H7 (cell line): ENCODE data around the gene TRPC4AP. TPM values are rescaled to one million over a fixed set of nuclear protein-coding genes. Genes with fewer than 3 reads are reported as not detected.
"Not testable (repeated sequence)": the region's sequence is repeated elsewhere in the genome, so short reads cannot be mapped to it uniquely, and the experiment has no call there.

Source experiments
- DNase-seq: peaks from one replicate; pipeline ENCODE4 v3.0.0; 2012
- H3K27me3 ChIP-seq: 2 replicates; pipeline ENCODE4 v1.6.0; 2011; ENCODE audit warnings: mild to moderate bottlenecking, low read length; ENCODE audit not compliant: control insufficient read depth, insufficient read depth
- H3K36me3 ChIP-seq: replicated peaks from 2 replicates; pipeline ENCODE4 v1.5.1; 2011; ENCODE audit warnings: low read length; ENCODE audit not compliant: control insufficient read depth, insufficient read depth
- H3K4me3 ChIP-seq: 2 replicates; pipeline ENCODE4 v1.5.1; 2011; ENCODE audit warnings: low read depth, mild to moderate bottlenecking, control low read depth, low read length, moderate library complexity; ENCODE audit not compliant: insufficient read depth
- total RNA-seq: library from RNA; depleted of rRNA; stranded (reverse); fragments of >200 nt; shearing (Covaris generic); gene quantifications from 2 replicates; pipeline ENCODE4 v1.2.3, GENCODE V29; 2014

TRPC4AP gene
- total RNA-seq, 1 experiment from 2014 or later: 63.8 TPM

DNA sequence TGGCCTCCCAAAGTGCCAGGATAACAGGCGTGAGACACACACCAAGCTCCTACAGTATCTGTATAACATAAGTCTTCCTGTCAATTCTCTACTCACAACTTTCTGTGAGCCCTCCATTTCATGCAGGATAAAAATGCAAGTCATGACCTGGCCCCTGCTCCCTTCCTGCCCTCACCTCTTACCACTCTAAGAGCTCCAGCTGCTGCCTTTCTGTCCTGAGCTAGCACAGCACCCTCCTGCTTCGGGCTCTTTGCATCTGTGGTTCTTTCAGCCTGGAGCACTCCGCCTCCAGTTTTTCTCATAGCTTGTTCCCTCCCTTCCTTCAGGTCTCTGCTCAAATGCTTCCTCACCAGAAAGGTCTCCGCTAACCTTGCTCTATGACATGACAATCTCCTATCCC lies 23.7 kb upstream of the TRPC4AP start:
- H3K36me3 ChIP-seq: peaks cover 13% of the 10 kb centered on the region
- no peak overlapping the region for H3K4me3 ChIP-seq
- DNase-seq: no peak
- no peaks in the 10 kb centered on the region for H3K27me3 ChIP-seq

DNA sequence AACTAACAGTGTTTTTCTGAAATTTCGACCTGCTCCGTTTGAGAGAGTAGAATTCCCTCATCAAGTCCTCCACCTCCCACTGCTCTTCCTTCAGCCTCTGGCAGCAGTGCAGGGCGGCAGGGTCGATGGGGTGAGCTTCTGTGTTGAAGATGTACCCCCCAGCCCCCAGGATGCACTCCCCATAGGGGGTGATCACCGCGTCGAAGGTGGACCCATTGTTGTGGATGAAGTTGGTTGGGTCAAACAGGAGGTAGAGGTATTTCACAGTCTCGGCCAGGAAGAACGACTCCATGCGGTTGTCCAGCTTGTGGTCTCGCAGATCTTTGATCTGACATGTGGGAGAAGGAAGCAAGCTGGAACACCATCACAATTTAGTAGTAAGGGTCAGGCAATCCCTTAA lies 23.0 kb upstream of the TRPC4AP start:
- Histone ChIP-seq H3K4me3 (no peak overlapping the region), H3K27me3 (no peaks in the 10 kb centered on the region), H3K36me3 (peaks cover 11% of the 10 kb centered on the region)
- no peak for DNase-seq

DNA sequence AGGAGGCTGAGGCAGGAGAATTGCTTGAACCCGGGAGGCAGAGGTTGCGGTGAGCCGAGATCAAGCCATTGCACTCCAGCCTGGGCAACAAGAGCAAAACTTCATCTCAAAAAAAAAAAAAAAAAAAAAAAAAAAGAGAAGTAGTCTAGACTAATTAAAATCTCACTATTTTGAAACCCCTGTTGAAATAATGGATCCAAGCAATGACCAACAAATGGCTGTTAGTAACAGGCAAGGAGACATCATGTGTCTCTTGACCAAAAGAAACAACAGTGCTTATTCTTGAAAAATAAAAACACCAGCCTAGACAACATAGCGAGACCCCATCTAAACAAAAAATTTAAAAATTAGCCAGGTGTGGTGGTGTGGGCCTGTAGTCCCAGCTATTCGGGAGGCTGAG lies 19.7 kb upstream of the TRPC4AP start:
- H3K36me3 ChIP-seq, H3K27me3 ChIP-seq, DNase-seq, H3K4me3 ChIP-seq: not testable (repeated sequence)

DNA sequence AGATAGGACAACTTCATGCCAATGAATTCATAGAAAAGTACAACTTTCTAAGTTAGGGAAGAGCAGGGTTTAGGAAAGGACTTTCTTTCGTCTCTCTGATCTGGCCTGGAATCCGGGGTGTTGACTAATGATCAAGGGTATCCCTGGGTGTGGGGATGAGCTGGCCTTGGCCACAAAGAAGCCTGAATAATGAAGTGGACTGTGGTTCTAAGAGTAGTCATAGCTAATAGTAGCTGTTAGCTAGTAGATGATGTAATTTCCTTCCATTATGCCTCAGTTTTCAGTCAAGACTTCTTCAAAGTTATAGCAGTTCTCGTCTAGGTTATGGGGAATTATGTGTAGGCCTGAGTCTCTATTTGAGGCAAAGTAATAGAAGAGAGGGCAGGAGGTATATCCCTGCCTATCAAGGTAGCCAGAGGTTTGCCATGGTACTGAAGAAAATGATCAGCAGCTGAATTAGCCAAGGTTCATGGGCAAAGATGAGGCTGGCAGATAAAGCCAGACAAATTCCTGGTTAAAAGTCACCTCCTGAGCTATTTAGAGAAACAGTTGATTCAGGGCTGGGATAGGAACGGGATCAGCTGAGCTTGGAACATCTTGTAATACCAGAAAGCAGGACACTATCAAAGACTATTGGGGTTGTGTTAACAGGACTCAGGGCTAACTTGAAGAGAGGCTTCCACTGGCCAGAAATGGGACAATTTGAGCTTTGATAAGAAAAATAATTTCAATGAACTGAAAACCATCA lies 18.7 kb upstream of the TRPC4AP start:
- H3K36me3 ChIP-seq: peaks cover 6% of the 10 kb centered on the region
- no peak overlapping the region for H3K4me3 ChIP-seq
- no peak for DNase-seq
- H3K27me3 ChIP-seq: no peaks in the 10 kb centered on the region

DNA sequence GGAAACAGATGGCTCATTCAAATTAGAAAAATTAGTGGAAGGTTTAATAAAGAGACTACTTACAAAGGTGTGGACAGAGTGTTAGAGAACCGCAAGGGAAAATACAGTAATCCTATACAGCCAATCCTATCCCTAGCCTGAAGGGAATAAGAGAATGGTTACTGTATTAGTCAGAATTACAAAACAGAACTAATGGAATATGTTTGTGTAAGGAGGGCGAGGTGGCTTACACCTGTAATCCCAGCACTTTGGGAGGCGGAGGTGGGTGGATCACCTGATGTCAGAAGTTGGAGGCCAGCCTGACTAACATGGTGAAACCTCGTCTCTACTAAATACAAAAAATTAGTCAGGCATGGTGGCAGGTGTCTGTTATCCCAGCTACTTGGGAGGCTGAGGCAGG lies 16.3 kb upstream of the TRPC4AP start:
- H3K36me3 ChIP-seq: no peaks in the 10 kb centered on the region
- H3K27me3 ChIP-seq: no peaks in the 10 kb centered on the region
- H3K4me3 ChIP-seq: no peak overlapping the region
- DNase-seq: no peak

DNA sequence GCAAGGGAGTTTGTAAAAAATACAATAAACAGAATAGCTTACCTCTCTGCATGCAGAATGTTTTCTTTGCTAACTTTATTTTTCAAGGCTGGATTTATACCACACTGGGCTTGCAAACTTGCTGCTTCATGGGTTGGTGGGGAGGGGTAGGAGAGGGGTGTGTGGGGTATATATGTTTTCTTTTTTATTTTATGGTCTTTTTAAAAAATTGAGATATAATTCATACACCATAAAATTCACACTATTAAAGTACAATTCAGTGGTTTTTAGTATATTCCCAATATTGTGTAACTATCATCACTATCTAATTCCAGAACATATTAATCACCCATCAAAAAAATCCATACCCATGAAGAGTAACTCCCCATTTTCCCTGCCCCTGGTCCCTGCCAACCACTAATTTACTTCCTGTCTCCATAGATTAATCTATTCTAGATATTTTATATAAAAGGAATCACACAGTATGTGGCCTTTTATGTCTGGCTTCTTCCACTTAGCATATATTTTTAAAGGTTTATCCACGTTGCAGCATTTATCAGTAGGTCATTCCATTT lies 14.3 kb upstream of the TRPC4AP start:
- no peak for DNase-seq
- Histone ChIP-seq H3K4me3 (no peak overlapping the region), H3K36me3 (no peaks in the 10 kb centered on the region), H3K27me3 (no peaks in the 10 kb centered on the region)

DNA sequence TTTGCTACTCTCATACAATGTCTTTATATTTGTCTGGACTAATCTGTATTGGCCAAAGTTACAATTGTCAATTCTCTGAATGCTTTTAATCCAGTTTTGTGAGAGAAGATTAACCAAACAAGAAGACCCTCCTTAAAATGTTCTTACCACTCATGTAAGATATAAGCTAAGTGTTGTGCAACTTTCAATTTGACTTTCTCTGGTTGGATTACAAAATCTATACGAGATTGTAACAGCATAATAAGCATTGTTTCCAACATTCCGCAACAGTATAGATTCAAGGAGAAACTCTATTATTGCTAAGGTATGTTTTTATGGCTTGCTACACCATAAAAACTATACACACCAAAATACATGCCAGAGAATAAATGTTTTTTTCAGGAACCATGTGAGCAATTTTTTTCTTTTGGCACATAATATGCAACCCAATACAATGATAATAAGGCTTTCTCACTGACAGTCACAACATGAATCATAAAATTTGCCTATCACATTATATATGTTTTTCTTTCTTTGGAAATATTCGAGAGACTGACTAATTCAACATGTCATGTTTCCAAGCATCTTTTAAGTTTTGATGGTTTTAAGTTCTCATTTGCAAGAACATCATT lies 12.2 kb upstream of the TRPC4AP start:
- Histone ChIP-seq H3K4me3 (no peak overlapping the region), H3K27me3 (no peaks in the 10 kb centered on the region), H3K36me3 (no peaks in the 10 kb centered on the region)
- no peak for DNase-seq

DNA sequence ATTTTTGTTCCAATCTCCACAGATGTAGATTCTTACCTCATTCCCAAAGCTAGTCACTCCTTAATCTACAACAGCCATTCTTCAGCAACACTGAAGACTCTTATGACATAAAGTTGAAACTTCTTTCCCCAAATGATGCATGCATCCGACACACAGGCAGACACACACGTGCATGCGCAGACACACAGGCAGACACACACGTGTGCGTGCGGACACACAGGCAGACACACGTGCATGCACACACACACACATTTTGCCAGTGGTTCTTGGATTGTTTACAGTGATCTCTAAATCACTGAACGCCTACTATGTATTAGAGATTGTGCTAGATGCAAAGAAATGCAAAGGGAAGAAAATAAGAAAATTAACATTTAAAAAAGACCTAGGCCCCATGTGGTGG lies 9.0 kb upstream of the TRPC4AP start:
- H3K4me3 ChIP-seq: no peak overlapping the region
- no peak for DNase-seq
- H3K27me3 ChIP-seq: no peaks in the 10 kb centered on the region
- no peaks in the 10 kb centered on the region for H3K36me3 ChIP-seq

DNA sequence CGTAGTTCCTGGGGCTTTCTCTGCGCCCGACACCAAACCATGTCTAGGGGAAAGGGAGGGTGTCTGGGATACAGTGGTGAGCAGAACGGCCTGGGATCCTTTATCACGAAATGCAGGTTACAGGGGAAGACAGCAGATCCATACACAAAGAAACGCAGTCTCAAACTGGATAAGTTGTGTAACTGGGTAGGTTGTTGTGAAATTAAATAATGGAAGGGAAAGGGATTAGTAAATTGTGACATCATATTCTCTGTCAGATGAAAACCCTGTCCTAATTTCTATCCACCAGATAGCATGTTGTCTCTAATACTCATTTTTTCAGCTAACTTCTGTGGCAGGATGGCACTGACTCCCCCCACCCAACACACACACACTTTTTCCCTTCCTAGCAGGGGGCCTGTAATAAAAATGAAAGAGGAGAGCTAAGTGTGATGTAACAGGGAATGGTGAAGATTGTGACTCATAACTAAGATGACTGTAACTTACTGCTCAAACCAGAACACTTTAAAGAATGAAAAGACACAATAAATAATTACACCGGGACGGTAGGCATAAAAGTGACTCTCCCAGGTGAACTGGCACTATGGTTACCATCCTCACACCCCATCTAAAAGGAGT lies 769 bp upstream of the TRPC4AP start:
- Histone ChIP-seq H3K36me3 (no peaks in the 10 kb centered on the region), H3K4me3 (peak overlapping the region; percentile 86), H3K27me3 (no peaks in the 10 kb centered on the region)
- DNase-seq: no peak

DNA sequence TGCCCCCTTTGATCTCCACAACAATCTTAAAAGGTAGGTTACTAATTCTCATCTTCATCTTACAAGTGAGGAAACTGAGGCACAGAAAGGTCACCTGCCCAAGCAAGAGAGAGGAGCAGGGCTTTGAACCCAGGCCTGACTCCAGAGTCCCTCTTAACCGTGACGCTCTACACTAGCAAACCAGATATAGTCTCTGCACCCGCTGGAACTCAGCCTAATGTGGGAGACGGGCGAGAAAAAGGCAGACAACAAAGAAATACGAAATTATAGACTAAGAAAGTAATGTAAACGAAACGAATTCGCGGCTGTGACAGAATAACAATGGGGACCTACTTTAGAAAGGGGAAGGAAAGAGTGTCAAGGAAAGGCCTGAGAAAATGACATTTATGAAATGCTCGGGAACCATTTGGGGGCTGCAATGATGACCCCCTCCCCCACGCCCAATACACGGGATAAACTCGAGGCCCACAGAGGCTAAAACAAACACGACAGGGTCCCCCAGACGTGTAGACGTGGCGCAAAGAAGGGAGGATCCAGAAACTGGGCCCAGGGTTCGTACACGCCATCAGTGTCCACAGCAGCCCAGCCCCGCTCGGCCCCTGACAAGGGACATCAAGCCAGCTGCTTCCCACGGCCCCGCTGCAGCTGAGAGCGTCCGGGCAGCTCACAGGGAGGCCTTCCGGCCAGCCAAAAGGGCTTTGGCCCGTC lies 637 bp downstream of the TRPC4AP start:
- H3K36me3 ChIP-seq: no peaks in the 10 kb centered on the region
- H3K27me3 ChIP-seq: no peaks in the 10 kb centered on the region
- H3K4me3 ChIP-seq: peak overlapping the region; percentile 86
- DNase-seq: no peak

DNA sequence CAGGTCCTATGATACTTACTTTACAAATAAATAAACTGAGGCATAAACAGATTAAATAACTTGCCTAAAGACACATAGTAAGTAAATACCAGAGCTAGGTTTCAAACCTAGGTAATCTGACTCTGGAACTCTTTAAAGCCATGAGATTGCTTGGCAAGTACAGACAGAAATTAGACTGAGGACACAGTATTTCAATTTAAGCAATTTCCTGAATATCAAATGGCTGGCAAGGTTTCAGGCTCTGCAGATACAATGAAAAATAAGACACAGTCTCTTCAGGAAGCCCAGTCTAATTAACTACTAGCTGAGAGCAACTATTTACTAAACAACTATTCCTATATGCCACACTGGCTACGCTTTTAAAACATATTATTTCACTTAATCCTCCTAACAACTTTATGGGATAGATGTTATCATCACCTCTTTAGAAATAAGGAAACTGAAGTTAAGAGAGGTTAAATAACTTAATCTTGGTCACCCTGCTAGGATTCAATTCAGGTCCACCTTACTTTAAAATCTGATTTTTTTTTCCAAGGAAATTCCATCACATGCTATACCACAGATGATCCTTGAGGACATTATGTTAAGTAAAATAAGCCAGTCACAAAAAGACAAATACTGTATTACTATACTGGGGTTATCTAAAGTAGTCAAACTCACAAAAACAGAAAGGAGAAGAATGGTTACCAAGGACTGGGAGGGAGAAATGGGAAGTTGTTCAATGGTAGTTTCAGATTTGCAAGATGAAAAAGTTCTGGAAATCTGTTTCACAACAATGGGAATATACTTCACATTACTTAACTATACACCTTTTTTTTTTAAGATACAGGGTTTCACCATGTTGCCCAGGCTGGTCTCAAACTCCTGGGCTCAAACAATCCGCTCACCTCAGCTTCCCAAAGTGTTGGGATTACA lies 4.1 kb downstream of the TRPC4AP start:
- no peak for DNase-seq
- Histone ChIP-seq H3K27me3 (no peaks in the 10 kb centered on the region), H3K4me3 (no peak overlapping the region), H3K36me3 (no peaks in the 10 kb centered on the region)

DNA sequence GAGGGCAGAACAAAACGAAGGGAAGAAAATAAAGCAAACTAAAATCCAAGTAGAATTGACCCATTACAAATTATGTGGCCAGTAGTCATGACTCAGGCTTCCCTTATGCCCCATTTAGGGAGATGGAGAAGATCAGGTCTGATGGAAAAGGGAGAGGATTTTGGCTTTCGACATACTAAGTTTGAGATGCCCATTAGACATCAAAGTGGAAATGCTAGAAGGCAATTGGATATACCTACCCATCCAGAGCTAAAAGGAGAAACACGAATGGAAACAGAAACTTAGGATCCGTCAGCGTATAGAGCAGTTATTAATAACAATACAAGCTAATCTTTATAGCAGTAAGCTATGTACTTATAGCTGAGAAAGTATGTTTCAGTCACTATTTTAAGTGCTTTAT lies 4.8 kb downstream of the TRPC4AP start:
- H3K36me3 ChIP-seq: no peaks in the 10 kb centered on the region
- H3K27me3 ChIP-seq: no peaks in the 10 kb centered on the region
- no peak for DNase-seq
- H3K4me3 ChIP-seq: no peak overlapping the region

DNA sequence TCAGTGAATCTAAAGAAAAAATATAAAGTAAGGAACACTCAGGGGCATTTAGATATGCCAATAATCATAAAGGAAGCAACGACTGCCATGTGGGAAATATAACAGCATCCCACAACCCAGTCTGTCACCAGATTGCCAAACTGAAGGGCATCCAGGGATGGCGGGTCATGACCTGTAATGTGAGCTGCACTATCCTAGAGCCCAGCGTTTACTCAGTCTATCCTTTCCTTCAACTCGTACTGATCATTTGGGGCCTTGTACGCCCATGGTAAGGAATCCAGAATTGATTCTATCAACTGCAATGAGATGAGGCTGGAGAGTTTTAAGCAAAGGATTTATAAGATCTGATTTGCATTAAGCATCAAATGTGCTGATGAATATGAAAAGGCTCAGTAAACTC lies 5.3 kb downstream of the TRPC4AP start:
- Histone ChIP-seq H3K4me3 (no peak overlapping the region), H3K27me3 (no peaks in the 10 kb centered on the region), H3K36me3 (no peaks in the 10 kb centered on the region)
- no peak for DNase-seq
